CD4-positive, alpha-beta T cell treated with Interleukin-10 for 1 hour (primary cell): ENCODE measurements around the gene SYNE1.
"Not testable (repeated sequence)": the region's sequence is repeated elsewhere in the genome, so short reads cannot be mapped to it uniquely, and the experiment has no call there.

ENCODE experiments used
- DNase-seq: peaks from one replicate; pipeline ENCODE4 v3.0.0-alpha.2; 2020

SYNE1 gene

GRCh38 chr6:152167641-152168603 lies 469.2 kb downstream of the SYNE1 start:
- no peak for DNase-seq

GRCh38 chr6:152166897-152167296 lies 470.3 kb downstream of the SYNE1 start:
- DNase-seq: no peak

- no peak for DNase-seq
Observed at GRCh38 chr6:152166497-152166896, 470.7 kb downstream of the SYNE1 start.

- no peak for DNase-seq
Observed at GRCh38 chr6:152164957-152165356, 472.2 kb downstream of the SYNE1 start.

GRCh38 chr6:152161501-152161900 lies 475.7 kb downstream of the SYNE1 start:
- DNase-seq: no peak

- peak; percentile 12 for DNase-seq
Observed at GRCh38 chr6:152160346-152160745, 476.8 kb downstream of the SYNE1 start.

- no peak for DNase-seq
Observed at GRCh38 chr6:152155792-152156191, 481.4 kb downstream of the SYNE1 start.

- DNase-seq: no peak
Observed at GRCh38 chr6:152154559-152155356, 482.4 kb downstream of the SYNE1 start.

- DNase-seq: no peak
Observed at GRCh38 chr6:152151920-152152319, 485.2 kb downstream of the SYNE1 start.

GRCh38 chr6:152150196-152150595 lies 487.0 kb downstream of the SYNE1 start:
- no peak for DNase-seq

GRCh38 chr6:152148412-152148811 lies 488.8 kb downstream of the SYNE1 start:
- no peak for DNase-seq

- DNase-seq: no peak
Observed at GRCh38 chr6:152147269-152147668, 489.9 kb downstream of the SYNE1 start.

- DNase-seq: no peak
Observed at GRCh38 chr6:152146385-152146784, 490.8 kb downstream of the SYNE1 start.

GRCh38 chr6:152143359-152143758 lies 493.8 kb downstream of the SYNE1 start:
- no peak for DNase-seq

GRCh38 chr6:152142105-152142504 lies 495.1 kb downstream of the SYNE1 start:
- no peak for DNase-seq

- DNase-seq: not testable (repeated sequence)
Observed at GRCh38 chr6:152138344-152138743, 498.8 kb downstream of the SYNE1 start.

- no peak for DNase-seq
Observed at GRCh38 chr6:152136449-152136825, 500.7 kb downstream of the SYNE1 start.

- DNase-seq: no peak
Observed at GRCh38 chr6:152135755-152136448, 501.3 kb downstream of the SYNE1 start.

- no peak for DNase-seq
Observed at GRCh38 chr6:152130441-152130840, 506.7 kb downstream of the SYNE1 start.

GRCh38 chr6:152129691-152130151 lies 507.4 kb downstream of the SYNE1 start:
- DNase-seq: no peak

GRCh38 chr6:152127432-152128165 lies 509.6 kb downstream of the SYNE1 start:
- DNase-seq: no peak

- DNase-seq: peak; percentile 38
Observed at GRCh38 chr6:152124429-152125074, 512.6 kb downstream of the SYNE1 start.
